HEK293 (cell line): Measurements from ENCODE around the gene XKRX.

Experiments used
- CTCF ChIA-PET: fragments of 350-600 bp; formaldehyde crosslinking; extraction: SDS; loops from one replicate; lab custom pipeline; 2021; ENCODE audit warnings: antibody characterized with exemption; lab: Yijun Ruan, JAX
- POLR2A ChIA-PET: fragments of 300-600 bp; formaldehyde crosslinking; extraction: SDS; loops from one replicate; lab custom pipeline; 2020; ENCODE audit warnings: antibody characterized with exemption, inconsistent platforms; lab: Yijun Ruan, JAX
- H3K27ac ChIP-seq: fragments of 200-500 bp; sonication (Bioruptor generic); 2 replicates; pipeline ENCODE4 v1.5.1; 2014; ENCODE audit warnings: low read depth, low read length, control low read depth, inconsistent platforms; ENCODE audit errors: extremely low read depth
- H3K36me3 ChIP-seq, 2 experiments: fragments of 200-500 bp in 1 of 2; sonication (Bioruptor generic) in 1 of 2; 1 replicate in 1 of 2; 2 replicates in 1 of 2; pipeline ENCODE4 v1.5.1; 2014 to 2017; ENCODE audit warnings: inconsistent platforms in 2 of 2, low read length in 2 of 2; ENCODE audit not compliant: control insufficient read depth in 2 of 2, insufficient read depth in 1 of 2
- H3K4me1 ChIP-seq: fragments of 200-500 bp; sonication (Bioruptor generic); 2 replicates; pipeline ENCODE4 v1.5.1; 2014; ENCODE audit warnings: mild to moderate bottlenecking, low read length, inconsistent platforms; ENCODE audit not compliant: control insufficient read depth, insufficient read depth
- H3K4me3 ChIP-seq: 2 replicates; pipeline ENCODE4 v1.5.1; 2011; ENCODE audit warnings: low read depth, mild to moderate bottlenecking, control low read depth, low read length, moderate library complexity
- H3K9me3 ChIP-seq: fragments of 200-500 bp; sonication (Bioruptor generic); 2 replicates; pipeline ENCODE4 v1.5.1; 2014; ENCODE audit warnings: low read depth, low read length, inconsistent platforms; ENCODE audit not compliant: control insufficient read depth, insufficient read depth
- AEBP2 ChIP-seq: fragments of 450-650 bp; formaldehyde crosslinking; IDR thresholded peaks from 2 replicates; pipeline ENCODE4 v1.5.1; 2016; ENCODE audit warnings: missing biosample characterization, missing genetic modification characterization, borderline replicate concordance
- HIC1 ChIP-seq: fragments of 450-650 bp; formaldehyde crosslinking; IDR thresholded peaks from 2 replicates; pipeline ENCODE4 v1.5.1; 2016; ENCODE audit warnings: missing biosample characterization, missing genetic modification characterization
- MEIS1 ChIP-seq: sonication (generic); formaldehyde crosslinking; IDR thresholded peaks from 2 replicates; pipeline ENCODE4 v1.8.1; 2022; ENCODE audit warnings: missing genetic modification reagents, mild to moderate bottlenecking, borderline replicate concordance
- MZF1 ChIP-seq: fragments of 450-650 bp; formaldehyde crosslinking; IDR thresholded peaks from 2 replicates; pipeline ENCODE4 v1.5.1; 2017; ENCODE audit warnings: missing biosample characterization, missing genetic modification characterization, borderline replicate concordance
- REPIN1 ChIP-seq: fragments of 450-650 bp; formaldehyde crosslinking; IDR thresholded peaks from 2 replicates; pipeline ENCODE4 v1.5.1; 2017; ENCODE audit warnings: missing biosample characterization, missing genetic modification characterization, low read depth
- SP3 ChIP-seq: fragments of 450-650 bp; formaldehyde crosslinking; IDR thresholded peaks from 2 replicates; pipeline ENCODE4 v1.5.1; 2016; ENCODE audit warnings: missing biosample characterization, missing genetic modification characterization
- WT1 ChIP-seq: fragments of 450-650 bp; formaldehyde crosslinking; IDR thresholded peaks from 2 replicates; pipeline ENCODE4 v1.5.1; 2016; ENCODE audit warnings: missing biosample characterization, missing genetic modification characterization
- YY2 ChIP-seq: fragments of 450-650 bp; formaldehyde crosslinking; IDR thresholded peaks from 2 replicates; pipeline ENCODE4 v1.5.1; 2016; ENCODE audit warnings: missing biosample characterization, missing genetic modification characterization
- ZEB2 ChIP-seq: fragments of 450-650 bp; formaldehyde crosslinking; IDR thresholded peaks from 2 replicates; pipeline ENCODE4 v1.5.1; 2016; ENCODE audit warnings: missing biosample characterization, missing genetic modification characterization
- ZNF112 ChIP-seq: fragments of 450-650 bp; formaldehyde crosslinking; IDR thresholded peaks from 2 replicates; pipeline ENCODE4 v1.5.0; 2017; ENCODE audit warnings: missing biosample characterization, missing genetic modification characterization
- ZNF148 ChIP-seq: fragments of 450-650 bp; formaldehyde crosslinking; IDR thresholded peaks from 2 replicates; pipeline ENCODE4 v1.5.0; 2017; ENCODE audit warnings: missing biosample characterization, missing genetic modification characterization, borderline replicate concordance
- ZNF23 ChIP-seq: fragments of 450-650 bp; formaldehyde crosslinking; IDR thresholded peaks from 2 replicates; pipeline ENCODE4 v1.5.1; 2016; ENCODE audit warnings: missing biosample characterization, missing genetic modification characterization, borderline replicate concordance
- ZNF280D ChIP-seq: fragments of 450-650 bp; formaldehyde crosslinking; IDR thresholded peaks from 2 replicates; pipeline ENCODE4 v1.5.1; 2016; ENCODE audit warnings: missing biosample characterization, missing genetic modification characterization
- ZNF302 ChIP-seq: fragments of 450-650 bp; formaldehyde crosslinking; IDR thresholded peaks from 2 replicates; pipeline ENCODE4 v1.5.1; 2016; ENCODE audit warnings: missing biosample characterization, missing genetic modification characterization, low read depth
- ZNF341 ChIP-seq: fragments of 450-650 bp; formaldehyde crosslinking; IDR thresholded peaks from 2 replicates; pipeline ENCODE4; 2016; ENCODE audit warnings: low read depth, missing biosample characterization, missing genetic modification characterization
- ZNF366 ChIP-seq: fragments of 450-650 bp; formaldehyde crosslinking; conservative IDR thresholded peaks from 2 replicates; pipeline ENCODE4 v1.5.1; 2016; ENCODE audit warnings: missing biosample characterization, missing genetic modification characterization
- ZNF473 ChIP-seq: fragments of 450-650 bp; formaldehyde crosslinking; IDR thresholded peaks from 2 replicates; pipeline ENCODE4 v1.5.1; 2017; ENCODE audit warnings: missing biosample characterization, missing genetic modification characterization
- ZNF510 ChIP-seq: fragments of 450-650 bp; formaldehyde crosslinking; IDR thresholded peaks from 2 replicates; pipeline ENCODE4 v1.5.1; 2018; ENCODE audit warnings: mild to moderate bottlenecking, missing genetic modification characterization, missing biosample characterization; ENCODE audit not compliant: insufficient replicate concordance
- ZNF558 ChIP-seq: fragments of 450-650 bp; formaldehyde crosslinking; IDR thresholded peaks from 2 replicates; pipeline ENCODE4 v1.5.1; 2016; ENCODE audit warnings: missing biosample characterization, missing genetic modification characterization
- ZNF561 ChIP-seq: fragments of 450-650 bp; IDR thresholded peaks from 2 replicates; pipeline ENCODE4 v1.5.1; 2018; ENCODE audit warnings: missing biosample characterization, missing genetic modification characterization, borderline replicate concordance
- ZNF585B ChIP-seq: fragments of 450-650 bp; formaldehyde crosslinking; IDR thresholded peaks from 2 replicates; pipeline ENCODE4 v1.5.1; 2016; ENCODE audit warnings: missing biosample characterization, missing genetic modification characterization
- ZNF623 ChIP-seq: fragments of 450-650 bp; formaldehyde crosslinking; IDR thresholded peaks from 2 replicates; pipeline ENCODE4 v1.5.1; 2016; ENCODE audit warnings: missing biosample characterization, missing genetic modification characterization
- ZNF654 ChIP-seq: fragments of 450-650 bp; formaldehyde crosslinking; IDR thresholded peaks from 2 replicates; pipeline ENCODE4 v1.5.1; 2016; ENCODE audit warnings: low read depth, missing biosample characterization, missing genetic modification characterization
- ZNF658 ChIP-seq: fragments of 450-650 bp; formaldehyde crosslinking; IDR thresholded peaks from 2 replicates; pipeline ENCODE4; 2016; ENCODE audit warnings: missing biosample characterization, missing genetic modification characterization
- ZNF704 ChIP-seq: fragments of 450-650 bp; formaldehyde crosslinking; IDR thresholded peaks from 2 replicates; pipeline ENCODE4 v1.5.1; 2016; ENCODE audit warnings: missing biosample characterization, missing genetic modification characterization
- ZNF792 ChIP-seq: fragments of 450-650 bp; formaldehyde crosslinking; IDR thresholded peaks from 2 replicates; pipeline ENCODE4 v1.5.1; 2016; ENCODE audit warnings: missing biosample characterization, missing genetic modification characterization

XKRX gene

GRCh38 chrX:100976211-100976610 is 47.5 kb upstream of the XKRX start:
- no peak for TF ChIP-seq ZNF23 (tag by site-specific recombination)
- TF ChIP-seq ZNF658, result no peak
- no peak for TF ChIP-seq ZNF302
- no peak for TF ChIP-seq ZNF558 (tag by site-specific recombination)
- TF ChIP-seq REPIN1 (tag by site-specific recombination), result no peak
- TF ChIP-seq ZNF112 (tag by site-specific recombination), result no peak
- ChIA-PET POLR2A (no interaction called here), CTCF (no interaction called here)
- no peaks in the 10 kb centered on the region for H3K36me3 ChIP-seq
- no peak overlapping the region for H3K27ac ChIP-seq
- no peaks in the 10 kb centered on the region for H3K4me1 ChIP-seq
- H3K4me3 ChIP-seq, result no peak overlapping the region
- no peaks in the 10 kb centered on the region for H3K9me3 ChIP-seq

GRCh38 chrX:100975212-100975611 is 46.5 kb upstream of the XKRX start:
- TF ChIP-seq ZNF704 (no peak), ZNF366 (tag by site-specific recombination) (no peak), YY2 (no peak), HIC1 (tag by site-specific recombination) (no peak), ZNF341 (no peak), ZNF280D (tag by site-specific recombination) (no peak), ZEB2 (tag by site-specific recombination) (no peak), ZNF654 (tag by site-specific recombination) (no peak), ZNF792 (tag by site-specific recombination) (no peak), WT1 (tag by site-specific recombination) (no peak), MZF1 (no peak), ZNF473 (tag by site-specific recombination) (no peak), ZNF623 (tag by site-specific recombination) (no peak), AEBP2 (tag by site-specific recombination) (no peak), SP3 (tag by site-specific recombination) (no peak), ZNF561 (no peak), MEIS1 (CRISPR knock-in tag) (no peak), ZNF510 (tag by site-specific recombination) (no peak), ZNF148 (no peak), ZNF585B (no peak)
- H3K36me3 ChIP-seq, result no peaks in the 10 kb centered on the region
- H3K4me3 ChIP-seq, result no peak overlapping the region
- no peaks in the 10 kb centered on the region for H3K9me3 ChIP-seq
- H3K4me1 ChIP-seq, result no peaks in the 10 kb centered on the region
- ChIA-PET CTCF (interaction anchor here (0.6 kb wide), 1 partner anchor 10 kb away, joined by 3 read pairs; no protein-coding TSS in a partner anchor), POLR2A (no interaction called here)
- H3K27ac ChIP-seq, result no peak overlapping the region
